Measurements from ENCODE around the gene CLEC4G. TPM values are rescaled to one million over a fixed set of nuclear protein-coding genes. Genes with fewer than 3 reads are reported as not detected.

Gene CLEC4G
- total and polyA plus RNA-seq, 9 of the 15 experiments (the other 6 are each of a cell fraction or from before 2014, with no cell fraction given), result not detected

- TF ChIP-seq ZNF740 (CRISPR knock-in tag; IDR thresholded peaks at IDR 0.05), result no peak
- TF ChIP-seq ZNF740 (tag; IDR thresholded peaks at IDR 0.05), result no peak
- no peak for TF ChIP-seq BRF2 (IDR thresholded peaks at IDR 0.05; ENCODE audit: borderline replicate concordance, insufficient read depth, insufficient read length)
- TF ChIP-seq MBD2 (IDR thresholded peaks at IDR 0.05; ENCODE audit: borderline replicate concordance, low read depth), result no peak
Observed at GRCh38 chr19:7699417-7700401, 32.2 kb downstream of the CLEC4G start (continued).

GRCh38 chr19:7699003-7699402, 32.9 kb downstream of the CLEC4G start:
- CTCF ChIA-PET (ENCODE audit: low intra/inter-chr PET ratio), result no interaction called here
- in situ Hi-C loops (cut with MboI) (no loop called here), intact Hi-C loops (cut with micrococcal nuclease) (no loop called here)
- no peak for DNase-seq (ENCODE audit: extremely low read depth in 1 of 4, low spot score in 3 of 4)
- H3K4me1 ChIP-seq (replicated peaks in 1 of 2; ENCODE audit: control insufficient read depth in 2 of 2, insufficient read depth in 2 of 2, low read length in 2 of 2), result peaks cover 2 to 8% of the 10 kb centered on the region in 2 experiments; a peak in 4 of 5 replicates
- BruUV-seq (replicated peaks), result no TSS peak
- H3K9me3 ChIP-seq (replicated peaks; ENCODE audit: control insufficient read depth, insufficient read depth, low read depth, low read length), result no peaks in the 10 kb centered on the region
- no peaks in the 10 kb centered on the region for H3K79me2 ChIP-seq (ENCODE audit: control insufficient read depth, insufficient read depth, low read length)
- H3K27ac ChIP-seq (ENCODE audit: extremely low read depth, low read depth, low read length), result no peak overlapping the region
- H2AFZ ChIP-seq (ENCODE audit: low read depth, low read length), result no peak overlapping the region
- peak overlapping the region in 1 of 2 experiments; percentile 58; a peak in 1 of 4 replicates for H3K9ac ChIP-seq (ENCODE audit: insufficient read depth in 1 of 2, low read depth in 2 of 2, low read length in 2 of 2)
- peaks cover 13 to 62% of the 10 kb centered on the region in 2 experiments; a peak in 4 of 5 replicates for H3K27me3 ChIP-seq (ENCODE audit: control insufficient read depth in 2 of 2, insufficient read depth in 2 of 2, low read length in 2 of 2)
- TF ChIP-seq JUNB (CRISPR knock-in tag; conservative IDR thresholded peaks at IDR 0.05) (no peak), MTA1 (IDR thresholded peaks at IDR 0.05; ENCODE audit: borderline replicate concordance) (no peak), ZNF24 (IDR thresholded peaks at IDR 0.05) (no peak), RBM39 (optimal IDR thresholded peaks at IDR 0.05; ENCODE audit: low read depth, low read length) (no peak), MAFF (IDR thresholded peaks at IDR 0.05; ENCODE audit: low read length) (no peak)
- FAIRE-seq, result no peak
- ATAC-seq, result no peak
- H3K4me2 ChIP-seq (ENCODE audit: insufficient read depth, low read length), result no peak overlapping the region
- H4K20me1 ChIP-seq (replicated peaks; ENCODE audit: control insufficient read depth, insufficient read depth, low read length), result no peaks in the 10 kb centered on the region; the same call in 1 of the 2 replicates
- POLR2A ChIA-PET, result interaction anchor here (1.3 kb wide), 1 partner anchor 61 kb away, joined by 3 read pairs; no protein-coding TSS in a partner anchor
- no peak overlapping the region for H3K4me3 ChIP-seq
- H3K9me1 ChIP-seq (ENCODE audit: control insufficient read depth, insufficient read depth, low read length), result no peaks in the 10 kb centered on the region
- H3K36me3 ChIP-seq (ENCODE audit: control insufficient read depth, insufficient read depth, low read length), result no peaks in the 10 kb centered on the region
- WGBS (ENCODE audit: insufficient coverage, low coverage, missing lambda C conversion rate), result 4% methylated on average over 2 of the region's 2 CpGs
